ENCODE data around the gene CUX1. TPM values are rescaled to one million over a fixed set of nuclear protein-coding genes. Genes with fewer than 3 reads are reported as not detected.

Gene CUX1
- polyA plus RNA-seq, 1 experiment: 29.7 TPM

DNA sequence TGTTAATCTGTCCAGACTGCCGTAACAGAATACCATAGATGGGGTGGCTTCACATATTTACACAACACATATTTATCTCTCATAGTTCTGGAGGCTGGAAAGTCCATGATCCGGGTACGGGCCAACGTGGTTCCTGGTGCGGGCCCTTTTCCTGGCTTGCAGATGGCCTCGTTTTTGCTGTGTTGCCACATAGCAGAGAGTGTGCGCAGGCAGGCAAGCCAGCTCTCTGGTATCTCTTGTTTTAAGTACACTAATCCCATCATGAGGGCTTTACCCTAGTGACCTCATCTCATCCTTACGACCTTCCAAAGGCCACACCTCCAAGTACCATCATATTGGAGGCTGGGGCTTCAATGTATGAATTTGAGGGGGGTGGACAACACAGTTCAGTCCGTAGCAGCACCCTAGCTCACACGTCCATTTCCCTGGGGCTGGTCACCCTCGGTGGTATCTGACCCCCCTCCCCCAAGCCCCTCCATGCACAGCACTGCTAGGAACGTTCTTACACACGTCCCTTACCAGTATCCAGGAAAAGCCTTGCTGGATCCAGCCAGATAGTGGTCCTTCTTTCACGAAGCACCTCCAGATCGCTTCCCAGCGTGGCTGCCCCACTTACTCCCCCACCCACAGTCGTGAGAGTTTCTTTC, 21.5 kb downstream of the CUX1 start:
- Histone ChIP-seq H3K9me3 (ENCODE audit: control insufficient read depth, insufficient read depth, low read length) (no peaks in the 10 kb centered on the region), H3K4me3 (ENCODE audit: low read depth, low read length) (no peak overlapping the region), H3K27ac (ENCODE audit: low read depth, low read length) (no peak overlapping the region), H3K27me3 (ENCODE audit: control insufficient read depth, insufficient read depth, low read length) (no peaks in the 10 kb centered on the region)
- no peak for DNase-seq (ENCODE audit: low read depth, low spot score)
- CTCF ChIA-PET: no interaction called here
- TF ChIP-seq, protein P1, sequence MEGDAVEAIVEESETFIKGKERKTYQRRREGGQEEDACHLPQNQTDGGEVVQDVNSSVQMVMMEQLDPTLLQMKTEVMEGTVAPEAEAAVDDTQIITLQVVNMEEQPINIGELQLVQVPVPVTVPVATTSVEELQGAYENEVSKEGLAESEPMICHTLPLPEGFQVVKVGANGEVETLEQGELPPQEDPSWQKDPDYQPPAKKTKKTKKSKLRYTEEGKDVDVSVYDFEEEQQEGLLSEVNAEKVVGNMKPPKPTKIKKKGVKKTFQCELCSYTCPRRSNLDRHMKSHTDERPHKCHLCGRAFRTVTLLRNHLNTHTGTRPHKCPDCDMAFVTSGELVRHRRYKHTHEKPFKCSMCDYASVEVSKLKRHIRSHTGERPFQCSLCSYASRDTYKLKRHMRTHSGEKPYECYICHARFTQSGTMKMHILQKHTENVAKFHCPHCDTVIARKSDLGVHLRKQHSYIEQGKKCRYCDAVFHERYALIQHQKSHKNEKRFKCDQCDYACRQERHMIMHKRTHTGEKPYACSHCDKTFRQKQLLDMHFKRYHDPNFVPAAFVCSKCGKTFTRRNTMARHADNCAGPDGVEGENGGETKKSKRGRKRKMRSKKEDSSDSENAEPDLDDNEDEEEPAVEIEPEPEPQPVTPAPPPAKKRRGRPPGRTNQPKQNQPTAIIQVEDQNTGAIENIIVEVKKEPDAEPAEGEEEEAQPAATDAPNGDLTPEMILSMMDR (IDR thresholded peaks at IDR 0.05; ENCODE audit: low read depth, low read length): no peak
- POLR2A ChIA-PET: no interaction called here

DNA sequence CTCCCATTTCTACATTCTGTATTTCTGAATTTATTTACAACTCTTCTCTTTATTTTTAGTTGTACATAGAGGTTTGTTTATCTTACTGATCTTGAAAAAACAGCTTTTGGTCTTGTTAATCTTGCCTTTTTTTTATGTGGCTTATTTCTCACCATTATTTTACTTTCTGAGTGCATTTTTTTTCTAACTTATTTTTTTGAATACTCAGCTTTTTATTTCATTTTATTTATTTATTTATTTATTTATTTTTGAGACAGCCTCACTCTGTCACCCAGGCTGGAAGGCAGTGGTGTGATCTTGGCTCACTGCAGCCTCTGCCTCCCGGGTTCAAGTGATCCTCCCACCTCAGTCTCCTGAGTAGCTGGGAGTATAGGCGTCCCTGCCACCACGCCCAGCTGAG, 23.9 kb downstream of the CUX1 start:
- Histone ChIP-seq H3K9me3 (ENCODE audit: control insufficient read depth, insufficient read depth, low read length) (peaks cover 18% of the 10 kb centered on the region), H3K27me3 (ENCODE audit: control insufficient read depth, insufficient read depth, low read length) (no peaks in the 10 kb centered on the region), H3K4me3 (ENCODE audit: low read depth, low read length) (no peak overlapping the region), H3K27ac (ENCODE audit: low read depth, low read length) (no peak overlapping the region)
- TF ChIP-seq, protein P1 (IDR thresholded peaks at IDR 0.05; ENCODE audit: low read depth, low read length): no peak
- POLR2A ChIA-PET: interaction anchor here (0.7 kb wide), 1 partner anchor 172 kb away, joined by 4 read pairs; no protein-coding TSS in a partner anchor
- CTCF ChIA-PET: no interaction called here
- no peak for DNase-seq (ENCODE audit: low read depth, low spot score)

DNA sequence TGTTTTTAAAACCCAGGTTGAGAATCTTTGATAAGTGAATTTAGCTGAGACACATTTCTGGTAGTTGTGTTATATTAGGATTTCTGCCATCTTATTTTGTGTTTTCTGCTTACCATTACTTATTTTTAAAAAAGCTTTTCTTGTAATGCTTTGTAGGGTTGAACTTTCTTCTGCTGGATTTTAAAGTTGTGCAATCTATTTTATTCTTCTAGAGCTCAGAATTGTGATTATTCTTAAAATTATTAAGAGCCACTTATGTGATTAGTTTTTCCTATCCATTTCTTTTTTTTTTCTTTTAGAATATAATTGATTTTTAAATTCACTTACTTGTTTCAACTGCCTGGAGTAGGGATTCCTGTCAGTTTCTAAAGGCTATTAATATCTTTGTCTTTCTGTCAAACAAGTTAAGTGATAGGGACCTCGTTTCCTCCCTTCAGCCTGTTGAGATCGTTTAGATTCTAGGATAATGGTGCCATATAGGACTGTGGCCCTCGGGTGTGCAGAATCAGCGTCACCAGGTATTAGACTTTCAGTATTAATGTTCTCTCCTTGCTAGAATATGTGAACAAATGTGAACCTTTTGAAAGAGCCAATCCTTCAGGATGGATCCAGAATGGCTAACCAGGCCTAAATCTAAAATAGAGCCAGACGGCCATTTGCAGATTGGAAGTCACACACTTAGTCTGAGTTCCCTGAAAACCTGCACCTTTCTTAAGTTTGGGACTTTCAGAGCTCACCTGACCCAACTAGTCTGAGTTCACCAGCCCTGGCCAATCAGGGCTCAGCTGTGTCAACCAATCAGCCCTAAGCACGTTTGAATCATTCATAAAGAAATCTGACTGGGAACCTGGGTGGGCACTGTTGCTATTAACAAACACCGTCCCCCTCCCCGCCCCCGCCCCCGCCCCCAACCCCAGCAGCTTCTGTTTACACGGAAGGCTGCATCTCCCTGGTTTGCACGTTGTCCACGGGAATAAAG, 26.2 kb downstream of the CUX1 start:
- no peak for DNase-seq (ENCODE audit: low read depth, low spot score)
- no peak overlapping the region for H3K27ac ChIP-seq (ENCODE audit: low read depth, low read length)
- no peaks in the 10 kb centered on the region for H3K27me3 ChIP-seq (ENCODE audit: control insufficient read depth, insufficient read depth, low read length)
- H3K4me3 ChIP-seq (ENCODE audit: low read depth, low read length): no peak overlapping the region
- peaks cover 40% of the 10 kb centered on the region for H3K9me3 ChIP-seq (ENCODE audit: control insufficient read depth, insufficient read depth, low read length)
- CTCF ChIA-PET: interaction anchor here (0.6 kb wide), 1 partner anchor 103 kb away, joined by 6 read pairs; no protein-coding TSS in a partner anchor
- TF ChIP-seq, protein P1 (IDR thresholded peaks at IDR 0.05; ENCODE audit: low read depth, low read length): no peak
- POLR2A ChIA-PET: interaction anchor here (0.7 kb wide), 1 partner anchor 24 kb away, joined by 7 read pairs; no protein-coding TSS in a partner anchor

DNA sequence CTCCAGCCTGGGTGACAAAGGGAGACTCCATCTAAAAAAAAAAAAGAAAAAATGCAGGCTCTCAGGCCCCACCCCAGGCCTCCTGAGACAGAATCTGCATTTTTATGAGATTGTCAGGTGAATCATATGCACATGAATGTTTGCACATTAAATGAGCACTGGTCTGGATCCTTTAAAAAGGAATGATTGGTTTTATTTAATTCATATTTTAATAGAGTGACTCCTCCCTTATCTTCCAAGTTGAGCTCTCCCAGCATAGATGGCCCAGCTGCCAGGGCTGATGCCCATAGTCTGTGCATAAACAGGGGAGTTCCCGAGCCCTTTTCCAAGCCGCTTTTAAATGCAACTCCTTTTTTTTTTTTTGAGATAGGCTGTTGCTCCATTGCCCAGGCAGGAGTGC, 28.5 kb downstream of the CUX1 start:
- ChIA-PET POLR2A (no interaction called here), CTCF (no interaction called here)
- DNase-seq (ENCODE audit: low read depth, low spot score): no peak
- Histone ChIP-seq H3K27ac (ENCODE audit: low read depth, low read length) (no peak overlapping the region), H3K9me3 (ENCODE audit: control insufficient read depth, insufficient read depth, low read length) (peaks cover 41% of the 10 kb centered on the region), H3K4me3 (ENCODE audit: low read depth, low read length) (no peak overlapping the region), H3K27me3 (ENCODE audit: control insufficient read depth, insufficient read depth, low read length) (no peaks in the 10 kb centered on the region)
- TF ChIP-seq, protein P1 (IDR thresholded peaks at IDR 0.05; ENCODE audit: low read depth, low read length): no peak

All from AG04450 (cell line).